Neural cell (in vitro differentiated cells): ENCODE data around the gene OR1N2.

Source experiments
- CTCF ChIP-seq: fragments of 450-650 bp; IDR thresholded peaks from 2 replicates; pipeline ENCODE4 v1.5.1; 2014; ENCODE audit warnings: antibody characterized with exemption, mild to moderate bottlenecking, moderate library complexity; ENCODE audit not compliant: poor library complexity, severe bottlenecking
- EP300 ChIP-seq: fragments of 450-650 bp; conservative IDR thresholded peaks from 2 replicates; pipeline ENCODE4 v1.6.1; 2014; ENCODE audit warnings: antibody characterized with exemption, mild to moderate bottlenecking, moderate library complexity; ENCODE audit not compliant: poor library complexity, severe bottlenecking
- EZH2 ChIP-seq: fragments of 200-600, 300-800 bp; shearing (Covaris generic), sonication (generic); IDR thresholded peaks from 2 replicates; pipeline ENCODE4 v1.6.1; 2014; ENCODE audit warnings: antibody characterized with exemption, low read length, borderline replicate concordance, mild to moderate bottlenecking; ENCODE audit not compliant: insufficient read depth, poor library complexity, severe bottlenecking
- POLR2AphosphoS5 ChIP-seq: IDR thresholded peaks from 2 replicates; pipeline ENCODE4 v1.6.1; 2012
- REST ChIP-seq: IDR thresholded peaks from 2 replicates; pipeline ENCODE4 v1.6.1; 2012; ENCODE audit warnings: borderline replicate concordance
- TAF1 ChIP-seq: IDR thresholded peaks from 2 replicates; pipeline ENCODE4 v1.6.1; 2012; ENCODE audit warnings: low read depth

GRCh38 chr9:122527193-122527592 is 25.7 kb upstream of the OR1N2 start, which contains the start of gene OR1N1:
- no peak for TF ChIP-seq EZH2
- no peak for TF ChIP-seq POLR2AphosphoS5
- TF ChIP-seq TAF1, result no peak
- TF ChIP-seq CTCF, result no peak
- no peak for TF ChIP-seq EP300
- no peak for TF ChIP-seq REST
